NAMALWA (cell line): ENCODE data around the gene KCNK10.

ENCODE experiments used
- DNase-seq: peaks from one replicate; pipeline ENCODE4 v3.0.0-alpha.2; 2015; ENCODE audit warnings: low spot score

The KCNK10 gene

DNA sequence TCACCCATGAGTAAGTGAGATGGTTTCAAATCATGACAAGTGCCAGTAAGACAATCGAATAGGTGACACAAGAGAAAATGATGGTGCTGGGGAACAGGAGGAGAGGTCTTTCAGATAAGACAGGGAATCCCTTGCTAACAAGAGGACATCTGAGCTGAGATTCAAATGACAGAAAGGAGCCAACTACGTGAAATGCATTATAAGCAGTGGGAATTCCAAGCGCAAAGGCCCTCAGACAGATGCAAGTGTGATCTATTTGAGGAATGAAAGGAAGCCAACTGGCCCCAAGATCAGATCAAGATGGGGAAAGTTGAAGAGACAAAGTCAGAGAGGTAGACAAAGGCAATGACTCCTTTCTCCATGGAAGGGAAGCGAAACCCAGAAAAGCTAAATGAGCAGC, 4.7 kb downstream of the KCNK10 start:
- no peak for DNase-seq

DNA sequence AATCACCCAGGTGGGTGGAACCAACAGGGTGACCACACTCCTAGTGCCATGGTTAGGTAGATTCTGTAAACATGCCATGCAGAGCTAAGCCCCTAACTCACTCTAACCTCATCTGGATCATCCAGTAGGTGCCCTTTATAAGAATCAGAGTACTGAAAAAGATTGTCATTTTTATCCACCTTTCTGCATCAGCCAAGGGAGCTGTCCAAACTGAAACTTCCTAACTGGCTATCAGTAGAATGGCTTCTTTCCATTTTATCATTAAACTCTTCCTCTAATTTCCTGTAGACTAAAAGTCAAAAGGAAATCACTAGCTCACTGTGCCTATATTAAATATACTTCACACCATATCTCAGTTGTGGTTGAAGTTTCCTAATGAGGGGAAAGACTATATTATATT, 6.5 kb downstream of the KCNK10 start:
- no peak for DNase-seq

DNA sequence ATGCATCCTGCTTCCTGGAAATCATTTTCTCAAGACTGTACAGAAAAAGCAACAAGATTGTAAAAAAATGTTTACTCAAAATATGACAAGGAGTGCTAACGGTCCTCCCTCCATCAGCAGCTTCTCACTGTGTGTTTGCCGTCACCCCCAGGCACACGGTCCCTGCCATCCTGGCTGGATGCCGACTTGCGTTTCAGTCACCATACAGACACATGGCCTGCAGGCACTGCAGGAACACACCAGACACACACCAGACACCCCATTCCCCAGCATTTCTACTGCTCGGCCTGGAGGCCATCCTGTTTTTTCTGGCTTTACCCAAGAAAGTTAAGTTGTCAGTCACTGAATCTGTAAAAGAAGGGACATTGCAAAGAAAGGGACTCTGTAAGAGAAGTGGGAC, 10.8 kb downstream of the KCNK10 start:
- DNase-seq = no peak

DNA sequence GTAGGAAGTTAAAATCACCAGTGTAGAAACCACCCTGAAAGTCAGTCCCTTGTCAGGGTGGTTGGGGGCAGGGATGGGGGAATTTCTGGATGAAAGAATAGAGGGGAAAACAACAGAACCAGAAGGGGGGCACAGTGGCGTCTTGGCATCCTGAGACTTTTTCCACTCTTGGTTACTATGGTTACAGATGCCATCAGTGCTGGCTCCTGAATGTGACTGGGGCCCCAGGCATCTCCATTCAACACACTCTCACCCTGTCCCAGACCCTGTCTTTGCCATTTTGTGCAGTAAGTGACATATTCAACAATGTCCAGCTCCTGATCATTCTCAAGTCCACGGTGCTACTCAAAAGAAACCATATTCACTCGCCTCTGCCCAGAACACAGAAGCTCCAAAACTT, 11.3 kb downstream of the KCNK10 start:
- DNase-seq = no peak

DNA sequence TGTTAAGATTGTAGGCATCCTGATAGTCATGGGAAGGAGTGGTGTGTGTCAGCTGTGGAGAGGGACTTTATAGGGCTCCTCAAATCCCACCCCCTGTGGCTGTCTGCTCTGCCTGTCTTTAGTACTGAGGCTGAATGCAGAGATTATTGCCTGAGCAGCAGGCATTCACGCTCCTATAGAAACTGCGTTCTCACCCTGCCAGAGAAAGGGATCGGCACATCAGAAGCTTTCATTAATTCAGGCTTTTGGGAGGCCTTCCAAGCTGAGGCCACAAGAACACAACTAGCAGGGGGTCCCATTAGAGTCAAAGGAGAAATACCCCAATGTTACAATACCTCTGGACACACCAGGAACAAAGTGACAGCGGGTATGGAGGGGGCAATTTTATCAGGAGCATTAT, 12.6 kb downstream of the KCNK10 start:
- no peak for DNase-seq

DNA sequence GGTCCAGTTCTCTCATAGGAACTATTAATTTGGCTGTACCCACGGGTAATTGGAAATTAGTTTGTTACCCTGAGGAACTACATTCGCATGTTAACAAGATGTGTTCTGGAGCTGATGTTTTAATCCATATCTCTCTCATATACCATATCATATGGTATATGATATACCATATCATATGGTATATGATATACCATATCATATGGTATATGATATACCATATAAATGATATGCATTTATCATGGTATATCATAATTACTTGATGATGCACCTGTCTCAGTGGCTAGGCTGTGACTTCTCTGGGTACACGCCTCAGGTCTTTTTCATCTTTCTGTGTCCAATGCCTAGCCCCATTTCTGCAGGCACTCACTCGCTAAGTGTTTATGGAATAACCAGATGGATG, 13.0 kb downstream of the KCNK10 start:
- no peak for DNase-seq

DNA sequence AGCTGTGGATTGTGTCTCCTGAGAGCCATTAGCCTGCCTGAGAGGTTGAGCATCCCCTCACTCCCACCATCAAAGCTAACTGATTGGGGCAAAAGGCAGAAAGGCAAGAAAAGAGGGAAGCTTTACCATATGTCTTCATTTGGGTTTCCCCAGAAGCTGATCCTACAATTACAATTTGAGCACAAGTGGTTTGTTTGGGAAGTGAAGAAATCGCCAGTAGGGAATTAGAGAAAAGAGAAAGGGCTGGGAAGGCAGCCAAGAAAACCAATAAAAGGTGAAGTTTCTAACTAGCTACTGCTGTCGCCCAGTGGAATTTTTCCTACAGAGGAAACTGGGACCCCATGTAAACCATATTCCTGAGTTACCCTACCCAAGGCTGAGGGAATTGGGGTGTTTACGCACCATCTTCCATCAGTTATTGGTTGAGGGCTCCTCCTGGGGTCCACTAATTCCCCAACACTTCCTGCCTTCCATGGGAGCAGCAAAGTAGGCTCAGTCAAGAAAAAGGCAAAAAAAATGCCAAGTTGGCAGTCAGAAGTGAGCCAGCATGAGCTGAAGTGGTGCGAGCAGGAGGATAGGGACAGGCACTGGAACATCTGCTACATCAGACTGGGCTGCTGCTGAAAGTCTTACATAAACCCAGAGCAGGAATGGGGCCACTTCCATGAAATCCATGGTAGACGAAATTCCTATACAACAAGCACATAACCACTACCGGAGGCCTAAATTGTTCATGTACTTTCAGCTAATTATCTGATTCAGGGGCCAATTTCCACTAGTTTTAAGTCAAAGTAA, 17.3 kb downstream of the KCNK10 start:
- DNase-seq = no peak

DNA sequence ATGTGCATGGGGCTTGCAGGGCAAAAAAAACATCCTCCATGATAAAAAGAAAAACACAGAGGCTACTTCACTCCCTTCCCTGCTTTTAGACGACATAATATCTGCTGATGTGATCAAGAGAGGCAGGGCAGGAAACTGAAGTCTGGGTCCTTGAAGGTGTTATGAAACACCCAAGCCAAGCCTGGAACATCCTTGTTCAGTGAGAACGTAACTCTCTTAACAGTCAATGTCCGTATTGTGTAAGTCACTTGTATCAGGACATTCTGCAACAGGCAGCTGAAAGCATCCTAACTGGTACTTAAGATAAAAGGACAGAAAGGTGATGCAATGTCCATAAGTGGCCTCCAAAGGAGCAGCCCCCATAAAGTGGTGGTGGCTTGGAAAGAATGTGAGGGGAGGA, 20.0 kb downstream of the KCNK10 start:
- no peak for DNase-seq

DNA sequence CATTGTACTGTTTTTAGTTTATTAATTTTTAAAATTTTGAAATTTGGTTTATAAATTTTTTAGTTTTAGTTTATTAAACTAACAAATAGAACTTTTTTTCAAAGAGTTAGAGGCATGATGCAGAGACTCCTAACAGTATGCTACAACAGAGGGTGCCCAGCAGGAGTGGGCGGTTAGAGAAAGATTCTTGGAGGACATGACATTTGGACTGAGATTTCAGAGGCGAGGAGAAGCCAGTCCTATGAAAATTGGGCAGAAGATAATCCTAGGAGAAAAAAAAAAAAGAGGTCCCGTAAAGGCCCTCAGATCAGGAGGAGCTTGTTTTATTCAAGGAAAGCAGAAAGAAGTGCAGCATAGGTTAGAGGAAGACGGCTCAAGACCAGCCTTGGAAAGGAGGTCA, 21.7 kb downstream of the KCNK10 start:
- DNase-seq = no peak

DNA sequence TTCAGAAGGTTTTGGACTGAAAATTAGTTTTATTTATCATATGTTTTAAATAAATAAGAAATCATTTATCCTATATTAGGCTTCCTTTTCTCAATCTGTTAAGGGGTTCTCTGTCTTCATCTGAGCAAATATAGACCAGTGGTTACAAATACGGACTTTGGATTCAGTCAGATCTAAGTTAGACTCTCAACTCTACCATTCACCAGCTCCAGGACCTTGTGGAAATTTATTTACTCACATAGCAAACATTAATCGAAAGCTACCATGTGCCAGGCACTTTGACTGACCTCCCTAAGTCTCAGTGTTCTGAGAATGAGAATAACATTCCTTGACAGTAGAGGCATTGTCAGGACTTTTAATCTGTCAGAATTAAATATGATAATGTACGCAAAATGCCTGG, 22.3 kb downstream of the KCNK10 start:
- DNase-seq = no peak

DNA sequence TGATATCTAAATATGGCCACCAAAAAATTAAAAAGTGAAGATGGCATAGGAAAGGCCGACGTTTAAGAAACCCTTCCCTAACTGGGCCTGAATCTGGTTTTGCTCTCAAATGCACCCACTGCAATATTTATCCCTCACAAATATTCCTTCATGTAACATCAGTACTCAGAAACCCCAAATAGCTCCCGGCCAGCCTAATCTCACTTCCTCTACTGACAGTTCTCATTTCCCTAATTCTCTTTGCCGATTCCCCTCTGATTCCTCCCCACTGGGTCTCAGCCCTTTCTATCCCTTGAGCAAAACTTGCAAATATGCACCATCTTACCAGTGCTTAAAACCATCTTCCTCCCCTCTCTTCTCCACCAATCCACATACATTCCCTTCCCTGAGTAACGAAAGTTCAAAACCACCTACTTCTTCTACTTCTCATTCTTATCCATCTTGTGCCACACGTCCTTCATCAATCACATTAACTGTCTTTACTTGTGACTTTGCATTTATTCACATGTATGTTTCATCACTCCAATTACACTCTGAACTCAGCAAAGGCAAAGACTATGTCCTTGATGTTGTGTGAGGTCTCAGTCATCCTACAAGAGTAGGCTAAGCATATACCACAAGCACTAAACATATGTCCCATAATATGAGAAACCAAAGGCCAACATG, 23.1 kb downstream of the KCNK10 start:
- DNase-seq = peak; percentile 6

DNA sequence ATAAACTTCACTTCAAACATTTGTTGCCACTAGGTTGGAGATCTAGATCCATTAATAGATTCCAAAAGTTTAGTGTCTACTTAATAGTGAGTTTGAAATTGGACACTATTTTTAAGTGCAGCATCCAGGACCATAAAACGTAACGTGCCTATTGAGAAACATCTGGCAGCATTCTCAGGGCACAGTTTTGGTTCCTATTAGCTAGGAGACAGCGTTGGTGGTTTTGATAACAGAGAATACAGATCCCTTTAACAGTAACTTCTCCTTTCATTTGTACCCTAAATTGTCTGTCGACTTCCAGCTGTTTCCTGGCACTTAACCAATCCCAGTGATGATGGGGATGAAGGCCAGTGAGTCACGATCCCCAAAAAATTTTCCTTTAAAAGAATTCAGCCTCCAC, 25.8 kb downstream of the KCNK10 start:
- DNase-seq = no peak

DNA sequence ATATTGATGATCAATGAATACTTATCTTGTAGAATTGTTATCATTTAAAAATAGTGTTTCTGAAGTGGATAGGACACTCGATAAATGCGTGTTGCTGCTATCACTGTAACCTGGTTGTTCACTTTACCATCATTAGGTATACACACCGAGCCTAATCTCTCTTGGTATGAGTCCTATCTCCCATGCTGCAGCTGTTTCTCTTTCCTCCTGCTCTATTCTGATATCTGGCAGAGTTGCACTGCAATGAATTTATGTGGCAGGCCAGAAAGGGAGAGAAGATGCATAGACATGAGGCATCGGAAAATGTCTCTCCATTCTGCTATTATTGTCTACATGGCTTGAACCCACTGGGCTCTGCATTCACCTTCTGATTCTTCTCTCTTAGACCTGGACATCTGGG, 26.7 kb downstream of the KCNK10 start:
- DNase-seq = no peak

DNA sequence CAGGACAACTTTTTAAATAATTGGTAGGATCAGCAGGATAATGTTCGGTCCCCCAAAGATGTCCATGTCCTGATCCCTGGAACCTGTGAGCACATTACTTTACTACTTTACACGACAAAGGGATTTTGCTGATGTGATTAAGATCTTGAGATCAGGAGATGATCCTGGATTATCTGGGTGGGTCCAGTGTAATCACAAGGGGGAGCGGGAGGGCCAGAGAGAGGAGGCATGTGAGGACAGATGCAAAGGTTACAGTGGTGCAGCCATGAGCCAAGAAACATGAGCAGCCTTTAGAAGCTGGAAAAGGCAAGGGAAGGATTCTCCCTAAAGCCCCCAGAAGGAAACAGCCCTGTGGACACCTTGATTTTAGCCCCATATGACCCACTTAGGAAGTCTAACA, 33.1 kb downstream of the KCNK10 start:
- DNase-seq = no peak

DNA sequence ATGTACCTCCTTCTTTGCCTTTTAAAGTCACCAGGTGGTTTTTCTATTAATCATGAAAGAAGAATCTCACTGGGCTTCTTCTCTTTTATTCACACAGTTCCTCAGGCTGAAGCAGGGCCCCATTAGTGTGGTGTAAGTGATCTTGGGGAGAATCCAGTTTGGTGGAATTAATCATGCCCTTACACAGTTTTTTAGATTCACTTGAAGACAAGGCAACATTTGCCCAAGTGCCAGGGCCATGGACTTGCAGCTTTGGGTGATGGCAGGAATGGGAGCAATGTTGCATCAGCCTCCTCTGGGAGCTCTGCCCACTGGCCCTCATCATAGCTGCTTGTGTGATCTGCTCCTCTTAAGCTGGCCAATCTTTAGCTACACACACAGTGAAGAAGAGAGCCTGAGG, 33.8 kb downstream of the KCNK10 start:
- DNase-seq = no peak

DNA sequence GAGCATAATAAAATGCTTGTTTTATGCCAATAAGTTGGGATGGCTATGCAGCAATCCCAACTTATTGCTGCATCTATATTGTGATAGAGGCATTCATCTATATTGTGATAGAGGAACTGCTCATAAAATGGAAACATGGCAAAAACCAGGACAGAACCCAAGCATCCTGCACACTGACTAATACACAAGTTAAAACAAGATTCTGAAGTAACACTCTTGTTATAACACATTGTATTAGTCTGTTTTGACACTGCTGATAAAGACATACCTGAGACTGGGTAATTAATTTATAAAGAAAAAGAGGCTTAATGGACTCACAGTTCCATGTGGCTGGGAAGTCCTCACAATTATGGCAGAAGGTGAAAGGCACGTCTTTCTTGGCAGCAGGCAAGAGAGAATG, 36.8 kb downstream of the KCNK10 start:
- DNase-seq = no peak

DNA sequence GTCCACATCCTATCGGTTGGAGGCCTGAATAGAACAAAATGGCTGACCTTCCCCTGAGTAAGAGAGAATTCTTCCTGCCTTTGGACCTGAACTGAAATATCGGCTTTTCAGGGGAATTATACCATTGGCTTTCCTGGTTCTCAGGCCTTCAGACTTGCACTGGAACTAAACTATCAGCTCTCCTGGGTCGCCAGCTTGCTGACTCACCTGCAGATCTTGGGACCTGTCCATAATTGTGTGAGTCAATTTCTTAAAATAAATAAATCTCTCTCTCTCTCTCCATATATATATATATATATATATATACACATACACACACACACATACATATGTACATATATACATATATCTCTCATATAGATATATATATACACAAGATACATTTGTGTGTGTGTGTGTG, 41.6 kb downstream of the KCNK10 start:
- DNase-seq = no peak

DNA sequence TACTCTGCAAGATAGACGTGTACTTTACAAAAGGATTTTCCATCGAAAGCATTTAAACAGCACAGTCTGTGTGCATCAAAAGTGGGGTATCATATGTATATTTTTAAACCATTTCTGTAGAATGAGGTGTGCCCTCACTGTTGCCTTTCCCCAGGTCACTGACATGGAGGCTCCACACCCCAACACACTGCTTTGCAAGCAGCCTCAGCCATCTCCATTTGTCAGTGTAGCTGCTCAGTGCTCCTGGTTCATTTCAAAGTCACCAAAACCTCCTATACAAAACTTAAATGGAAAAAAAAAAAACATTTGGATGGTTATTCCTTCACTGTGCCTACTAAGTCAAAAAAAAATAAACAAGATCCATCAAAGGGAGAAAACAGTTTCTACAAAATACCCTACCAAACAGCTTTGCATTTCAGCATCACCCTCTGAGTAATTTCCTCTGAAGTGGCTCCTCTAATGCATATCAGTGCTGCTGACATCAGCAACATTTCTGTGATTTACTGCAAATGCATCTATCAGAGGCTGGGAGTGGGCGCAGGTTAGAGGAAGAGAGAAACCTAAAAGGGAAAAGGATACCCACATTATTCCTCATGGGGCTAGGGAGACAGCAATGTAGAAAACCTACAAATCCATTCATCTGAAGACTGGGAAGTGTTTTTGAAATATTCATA, 46.0 kb downstream of the KCNK10 start:
- no peak for DNase-seq

DNA sequence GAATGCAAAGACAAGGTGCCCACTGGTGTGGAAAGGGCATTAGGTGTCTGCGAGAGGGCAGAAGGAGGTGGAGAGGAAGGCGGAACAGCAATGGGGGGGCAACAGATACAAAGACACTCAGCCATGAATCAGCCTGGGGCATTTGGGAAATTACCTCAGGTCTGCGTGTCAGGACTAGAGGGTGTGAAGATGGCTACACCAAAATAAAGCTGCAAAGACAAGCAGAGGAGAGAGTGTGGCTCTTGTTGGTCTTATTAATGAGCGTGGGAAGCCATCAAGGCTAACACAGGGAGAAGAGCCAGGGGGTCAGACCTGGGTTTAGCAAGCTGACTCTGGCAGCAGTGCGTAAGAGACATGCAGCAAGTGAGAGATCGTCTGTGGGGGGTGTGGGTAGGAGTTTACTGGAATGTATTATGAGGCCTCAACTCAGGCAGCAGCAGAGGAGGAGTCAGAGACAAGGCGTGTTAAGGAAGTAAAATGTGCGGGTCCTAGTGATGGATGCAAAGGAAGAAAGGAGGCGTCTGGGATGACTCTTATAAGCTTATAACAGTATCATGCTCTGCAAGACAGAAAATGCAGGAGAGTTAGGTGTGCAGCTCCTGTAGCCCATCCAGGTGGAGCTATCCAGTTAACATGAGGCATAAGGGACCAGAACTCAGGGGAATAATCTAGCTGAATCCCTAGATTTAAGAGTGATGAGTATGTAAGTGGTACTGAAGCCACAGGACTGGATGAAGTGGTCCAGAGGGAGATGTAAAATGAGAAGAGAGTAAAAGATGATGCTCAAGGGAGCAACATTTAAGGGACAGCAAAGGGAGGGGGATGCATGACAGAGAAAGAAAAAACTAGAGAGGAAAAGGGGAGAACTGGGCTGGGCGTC, 50.4 kb downstream of the KCNK10 start:
- no peak for DNase-seq

DNA sequence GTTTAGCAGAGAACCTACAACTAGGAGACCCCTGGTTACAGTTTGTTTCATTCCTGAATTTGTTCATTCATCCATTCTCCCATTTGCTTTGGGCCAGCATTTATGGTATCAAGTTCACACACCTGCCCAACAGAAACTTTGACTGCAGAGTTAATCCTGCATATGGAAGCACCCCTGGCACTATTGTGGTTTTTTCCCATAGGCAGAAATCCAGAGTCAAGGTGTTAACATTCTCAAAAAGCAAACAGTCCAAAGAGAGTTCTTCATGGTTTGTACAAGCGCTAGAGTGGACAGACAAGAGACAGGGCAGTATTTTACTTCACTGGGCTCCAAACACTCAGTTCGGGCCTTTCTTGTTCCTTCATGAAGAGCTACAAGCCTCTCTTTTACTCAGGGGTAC, 51.9 kb downstream of the KCNK10 start:
- DNase-seq = no peak

DNA sequence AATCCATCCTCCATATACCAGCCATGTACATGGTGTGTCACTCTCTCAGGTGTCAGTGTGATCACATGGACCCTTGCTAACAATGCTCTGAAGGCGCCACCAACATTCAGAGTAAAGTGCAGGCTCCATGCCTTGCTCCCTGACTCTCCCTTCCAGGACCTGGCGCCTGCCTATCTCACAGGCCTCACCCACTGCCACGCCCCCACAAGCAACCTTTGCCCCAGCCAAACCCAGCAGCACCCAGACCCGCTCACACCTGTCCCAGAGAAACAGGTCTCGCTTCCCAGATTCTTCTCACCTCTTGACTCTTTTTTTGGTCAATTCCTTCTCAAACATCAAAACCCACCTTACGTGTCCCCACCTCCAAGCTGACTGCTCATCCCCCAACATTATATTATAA, 52.3 kb downstream of the KCNK10 start:
- no peak for DNase-seq

DNA sequence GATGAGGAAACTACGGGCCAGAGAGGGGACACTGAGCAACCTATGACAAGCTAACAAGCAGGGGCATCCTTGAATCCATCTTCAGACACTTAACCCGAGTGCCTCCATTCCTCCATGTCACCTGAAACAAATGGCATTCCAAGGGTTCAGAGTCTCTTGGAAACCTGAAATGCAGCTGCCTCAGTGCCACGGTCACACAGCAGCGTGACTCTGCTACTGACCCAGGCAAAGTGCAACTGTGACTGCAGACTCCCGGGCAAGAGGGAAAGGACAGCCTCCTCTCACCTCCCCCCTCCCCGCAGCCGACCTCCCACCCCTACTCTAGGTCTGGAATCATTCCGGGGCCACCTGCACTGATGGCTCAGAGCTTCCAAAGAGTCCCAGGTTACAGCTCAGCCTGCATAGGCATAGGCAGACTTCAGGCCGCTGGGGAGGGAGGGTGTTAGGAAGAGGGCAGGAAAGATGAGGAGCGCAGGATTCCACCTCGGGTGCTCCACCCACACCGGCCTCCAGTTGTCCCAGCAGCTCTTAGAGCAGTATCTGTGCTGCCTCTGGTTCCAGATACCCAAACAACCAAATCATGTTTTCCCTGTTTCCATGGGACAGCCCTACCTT, 53.2 kb downstream of the KCNK10 start:
- DNase-seq = no peak
